ENCODE measurements around the gene HDGF.
A peak's percentile ranks its signal among the peaks of the same experiment; 100 is the strongest.

Gene HDGF

GRCh38 chr1:156697481-156697880, 54.0 kb downstream of the HDGF start:
- Histone ChIP-seq H3K4me1 (ENCODE audit: control insufficient read depth, insufficient read depth, low read length) (peaks cover 10% of the 10 kb centered on the region), H3K27me3 (ENCODE audit: control insufficient read depth, insufficient read depth, low read length) (no peaks in the 10 kb centered on the region), H3K9me3 (ENCODE audit: control insufficient read depth, insufficient read depth, low read length) (no peaks in the 10 kb centered on the region), H3K36me3 (ENCODE audit: control insufficient read depth, insufficient read depth, low read length) (peaks cover 19% of the 10 kb centered on the region), H3K4me3 (ENCODE audit: low read length) (no peak overlapping the region), H3K27ac (ENCODE audit: low read length) (no peak overlapping the region)
- no peak for DNase-seq (ENCODE audit: low read depth, low spot score)
- no CpG with 5 or more reads among the region's 8 CpGs for WGBS (ENCODE audit: insufficient coverage, insufficient read length)

DNA sequence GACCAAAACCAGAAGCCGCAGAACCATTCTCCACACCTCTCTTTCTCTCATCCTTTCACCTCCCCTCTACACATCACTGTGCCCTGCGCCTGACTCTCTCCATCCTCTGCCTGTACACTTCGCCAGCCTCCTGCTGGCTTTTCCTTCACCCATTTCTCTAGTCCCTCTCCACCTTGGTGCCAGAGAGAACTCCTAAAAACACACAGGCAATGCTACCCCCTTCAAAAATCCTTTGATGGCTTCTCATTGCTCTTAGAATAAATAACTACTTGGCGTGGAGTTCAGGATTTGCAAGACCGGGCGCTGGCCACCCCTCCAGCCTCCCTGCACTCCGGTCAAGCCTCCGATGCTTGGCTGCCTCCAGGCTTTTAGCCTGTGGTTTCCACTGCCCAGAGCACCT, 54.7 kb downstream of the HDGF start:
- peaks cover 10% of the 10 kb centered on the region for H3K4me1 ChIP-seq (ENCODE audit: control insufficient read depth, insufficient read depth, low read length)
- no peak for DNase-seq (ENCODE audit: low read depth, low spot score)
- H3K4me3 ChIP-seq (ENCODE audit: low read length): no peak overlapping the region
- H3K27me3 ChIP-seq (ENCODE audit: control insufficient read depth, insufficient read depth, low read length): no peaks in the 10 kb centered on the region
- WGBS (ENCODE audit: insufficient coverage, insufficient read length): no CpG with 5 or more reads among the region's 8 CpGs
- no peaks in the 10 kb centered on the region for H3K9me3 ChIP-seq (ENCODE audit: control insufficient read depth, insufficient read depth, low read length)
- no peak overlapping the region for H3K27ac ChIP-seq (ENCODE audit: low read length)
- H3K36me3 ChIP-seq (ENCODE audit: control insufficient read depth, insufficient read depth, low read length): peaks cover 19% of the 10 kb centered on the region

GRCh38 chr1:156694690-156694962, 56.8 kb downstream of the HDGF start:
- H3K27ac ChIP-seq (ENCODE audit: low read length): no peak overlapping the region
- peaks cover 7% of the 10 kb centered on the region for H3K36me3 ChIP-seq (ENCODE audit: control insufficient read depth, insufficient read depth, low read length)
- no peaks in the 10 kb centered on the region for H3K27me3 ChIP-seq (ENCODE audit: control insufficient read depth, insufficient read depth, low read length)
- no peak overlapping the region for H3K4me3 ChIP-seq (ENCODE audit: low read length)
- H3K4me1 ChIP-seq (ENCODE audit: control insufficient read depth, insufficient read depth, low read length): peaks cover 22% of the 10 kb centered on the region
- DNase-seq (ENCODE audit: low read depth, low spot score): no peak
- no CpG with 5 or more reads among the region's 5 CpGs for WGBS (ENCODE audit: insufficient coverage, insufficient read length)
- H3K9me3 ChIP-seq (ENCODE audit: control insufficient read depth, insufficient read depth, low read length): no peaks in the 10 kb centered on the region

DNA sequence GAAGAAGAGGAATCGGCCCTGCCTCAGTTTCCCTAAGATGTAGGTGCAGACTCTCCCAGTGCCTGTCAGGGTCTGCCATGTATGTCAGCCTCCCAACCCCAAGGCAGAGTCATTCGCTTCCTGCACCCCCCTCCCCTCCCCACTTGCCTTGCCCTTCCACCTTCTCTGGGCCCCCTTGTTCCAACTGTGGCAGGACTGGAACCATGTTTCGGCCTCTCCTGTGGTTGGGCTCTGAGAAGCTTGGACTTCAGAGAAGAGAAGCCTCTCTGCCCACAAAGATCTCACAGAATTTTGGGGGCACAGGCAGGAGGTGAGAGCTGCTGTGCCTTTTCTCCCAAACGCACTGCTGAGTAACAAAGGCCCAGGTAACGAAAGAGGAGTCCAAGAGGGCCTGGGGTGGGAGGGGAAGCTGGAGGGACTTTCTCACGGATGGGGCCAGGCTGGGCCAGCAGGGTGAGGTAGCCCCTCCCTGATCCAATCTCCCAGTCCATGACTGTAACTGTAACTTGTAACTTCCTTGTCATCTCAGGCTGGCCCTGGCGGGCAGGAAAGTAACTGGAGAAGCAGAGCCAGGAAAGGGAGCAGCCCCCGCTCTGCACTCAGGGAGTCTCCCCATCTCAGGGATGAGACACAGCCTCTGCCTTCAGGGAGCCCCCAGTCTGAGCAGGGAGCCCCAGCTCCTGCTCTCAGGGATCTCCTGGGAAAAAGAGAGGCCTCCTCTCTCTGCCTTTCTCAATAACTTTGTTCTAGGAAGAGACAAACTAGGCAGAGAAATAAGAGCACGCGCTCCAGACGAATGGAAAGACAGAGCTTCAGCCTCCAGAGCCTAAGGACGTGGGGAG, 57.4 kb downstream of the HDGF start:
- Histone ChIP-seq H3K36me3 (ENCODE audit: control insufficient read depth, insufficient read depth, low read length) (peaks cover 4% of the 10 kb centered on the region), H3K27me3 (ENCODE audit: control insufficient read depth, insufficient read depth, low read length) (no peaks in the 10 kb centered on the region), H3K27ac (ENCODE audit: low read length) (no peak overlapping the region), H3K4me1 (ENCODE audit: control insufficient read depth, insufficient read depth, low read length) (peaks cover 22% of the 10 kb centered on the region), H3K4me3 (ENCODE audit: low read length) (no peak overlapping the region), H3K9me3 (ENCODE audit: control insufficient read depth, insufficient read depth, low read length) (no peaks in the 10 kb centered on the region)
- no peak for DNase-seq (ENCODE audit: low read depth, low spot score)
- no CpG with 5 or more reads among the region's 12 CpGs for WGBS (ENCODE audit: insufficient coverage, insufficient read length)

DNA sequence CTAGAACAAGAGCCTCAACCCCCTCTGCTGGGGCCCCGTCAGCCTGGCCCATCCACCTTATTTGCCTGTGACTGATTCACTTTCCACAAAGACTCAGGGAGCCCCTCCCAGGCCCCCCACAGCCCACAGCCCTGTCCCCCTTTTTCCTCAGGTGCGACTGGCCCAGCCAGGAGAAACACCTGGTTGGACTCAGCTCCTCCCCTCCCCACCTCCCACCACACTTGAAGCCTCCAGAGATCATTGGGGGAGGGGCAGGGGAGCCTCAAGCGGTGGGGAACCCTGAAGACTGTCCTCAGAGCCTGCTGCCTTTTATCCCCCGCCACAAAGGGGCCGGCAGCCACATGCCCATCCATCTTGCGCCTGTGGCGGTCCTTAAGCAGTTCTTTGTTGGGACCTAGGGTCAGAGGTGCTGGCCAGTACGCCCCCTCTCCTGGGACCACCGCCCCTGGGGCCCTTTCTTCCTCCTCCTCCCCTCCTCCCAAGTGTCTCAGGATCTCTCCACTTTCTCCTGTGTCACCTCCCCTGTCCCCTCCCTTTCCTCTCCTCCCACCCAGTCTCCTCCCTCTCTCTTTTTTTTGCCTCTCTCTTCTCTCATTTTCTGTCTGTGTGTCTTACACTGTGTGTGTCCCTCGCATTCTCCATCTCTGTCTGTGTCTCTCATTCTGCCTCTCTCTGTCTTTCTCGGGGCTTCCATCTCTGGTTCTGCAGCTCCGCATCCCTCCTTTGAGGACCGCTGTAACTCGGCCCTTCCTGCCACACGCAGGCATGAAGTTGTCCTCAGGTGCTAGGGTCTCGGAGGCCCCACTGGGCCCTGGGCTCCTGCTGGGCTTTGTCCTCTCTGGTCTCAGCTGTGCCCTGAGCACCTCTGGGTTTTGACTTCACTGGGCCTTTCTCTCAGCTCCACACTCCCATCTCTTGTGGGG, 58.3 kb downstream of the HDGF start:
- no peaks in the 10 kb centered on the region for H3K27me3 ChIP-seq (ENCODE audit: control insufficient read depth, insufficient read depth, low read length)
- peaks cover 22% of the 10 kb centered on the region for H3K4me1 ChIP-seq (ENCODE audit: control insufficient read depth, insufficient read depth, low read length)
- no peak overlapping the region for H3K4me3 ChIP-seq (ENCODE audit: low read length)
- no peaks in the 10 kb centered on the region for H3K9me3 ChIP-seq (ENCODE audit: control insufficient read depth, insufficient read depth, low read length)
- H3K36me3 ChIP-seq (ENCODE audit: control insufficient read depth, insufficient read depth, low read length): no peaks in the 10 kb centered on the region
- WGBS (ENCODE audit: insufficient coverage, insufficient read length): no CpG with 5 or more reads among the region's 16 CpGs
- H3K27ac ChIP-seq (ENCODE audit: low read length): no peak overlapping the region
- peak; percentile 97 for DNase-seq (ENCODE audit: low read depth, low spot score)

GRCh38 chr1:156692441-156692924, 59.0 kb downstream of the HDGF start:
- Histone ChIP-seq H3K27me3 (ENCODE audit: control insufficient read depth, insufficient read depth, low read length) (no peaks in the 10 kb centered on the region), H3K27ac (ENCODE audit: low read length) (peak overlapping the region; percentile 14), H3K4me3 (ENCODE audit: low read length) (no peak overlapping the region), H3K36me3 (ENCODE audit: control insufficient read depth, insufficient read depth, low read length) (no peaks in the 10 kb centered on the region), H3K4me1 (ENCODE audit: control insufficient read depth, insufficient read depth, low read length) (peaks cover 22% of the 10 kb centered on the region), H3K9me3 (ENCODE audit: control insufficient read depth, insufficient read depth, low read length) (no peaks in the 10 kb centered on the region)
- no CpG with 5 or more reads among the region's 13 CpGs for WGBS (ENCODE audit: insufficient coverage, insufficient read length)
- no peak for DNase-seq (ENCODE audit: low read depth, low spot score)
